GM19043 (cell line): ENCODE data around the gene PCDHGA11.
A peak's percentile ranks its signal among the peaks of the same experiment; 100 is the strongest.
"Not testable (repeated sequence)": the region's sequence is repeated elsewhere in the genome, so short reads cannot be mapped to it uniquely, and the experiment has no call there.

Experiments used
- ATAC-seq: cut with Tn5 transposase; IDR thresholded peaks from one replicate; pipeline ENCODE4 v1.9.1; 2021; ENCODE audit warnings: low read depth; ENCODE audit not compliant: unreplicated experiment

Gene PCDHGA11

DNA sequence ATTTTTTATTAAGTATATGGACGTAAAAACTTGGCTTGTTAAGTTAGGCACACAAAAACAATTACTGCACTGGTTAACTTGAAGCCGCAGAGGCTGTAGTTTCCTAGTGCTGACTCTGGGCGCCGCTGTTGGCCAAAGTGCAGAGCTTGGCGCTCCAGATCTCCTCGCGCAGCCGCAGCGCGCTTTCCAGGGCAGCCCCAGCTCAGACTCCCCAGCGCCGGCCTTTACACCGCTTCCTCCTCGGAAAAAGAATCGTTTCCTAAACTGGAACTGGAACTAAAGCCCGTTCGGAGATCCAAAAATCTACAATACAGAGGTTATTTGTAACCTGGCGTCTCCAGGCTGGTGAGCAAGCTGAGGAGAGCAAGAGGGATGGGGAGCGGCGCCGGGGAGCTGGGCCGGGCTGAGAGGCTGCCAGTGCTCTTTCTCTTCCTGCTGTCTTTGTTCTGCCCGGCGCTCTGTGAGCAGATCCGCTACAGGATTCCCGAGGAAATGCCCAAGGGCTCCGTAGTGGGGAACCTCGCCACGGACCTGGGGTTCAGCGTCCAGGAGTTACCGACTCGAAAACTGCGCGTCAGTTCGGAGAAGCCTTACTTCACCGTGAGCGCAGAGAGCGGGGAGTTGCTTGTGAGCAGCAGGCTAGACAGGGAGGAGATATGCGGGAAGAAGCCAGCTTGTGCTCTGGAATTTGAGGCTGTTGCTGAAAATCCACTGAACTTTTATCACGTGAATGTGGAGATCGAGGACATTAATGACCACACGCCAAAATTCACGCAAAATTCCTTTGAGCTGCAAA, 22.9 kb upstream of the PCDHGA11 start, which contains the start of gene PCDHGB5:
Gene PCDHGB5 (plus strand): TSS at position 192 of the 796 bp plus-strand sequence. CDS start 181 bp downstream, at position 373.
- peak; percentile 96 for ATAC-seq

- no peak for ATAC-seq
These were observed 22.2 kb upstream of the PCDHGA11 start for GRCh38 chr5:141398608-141399007.

DNA sequence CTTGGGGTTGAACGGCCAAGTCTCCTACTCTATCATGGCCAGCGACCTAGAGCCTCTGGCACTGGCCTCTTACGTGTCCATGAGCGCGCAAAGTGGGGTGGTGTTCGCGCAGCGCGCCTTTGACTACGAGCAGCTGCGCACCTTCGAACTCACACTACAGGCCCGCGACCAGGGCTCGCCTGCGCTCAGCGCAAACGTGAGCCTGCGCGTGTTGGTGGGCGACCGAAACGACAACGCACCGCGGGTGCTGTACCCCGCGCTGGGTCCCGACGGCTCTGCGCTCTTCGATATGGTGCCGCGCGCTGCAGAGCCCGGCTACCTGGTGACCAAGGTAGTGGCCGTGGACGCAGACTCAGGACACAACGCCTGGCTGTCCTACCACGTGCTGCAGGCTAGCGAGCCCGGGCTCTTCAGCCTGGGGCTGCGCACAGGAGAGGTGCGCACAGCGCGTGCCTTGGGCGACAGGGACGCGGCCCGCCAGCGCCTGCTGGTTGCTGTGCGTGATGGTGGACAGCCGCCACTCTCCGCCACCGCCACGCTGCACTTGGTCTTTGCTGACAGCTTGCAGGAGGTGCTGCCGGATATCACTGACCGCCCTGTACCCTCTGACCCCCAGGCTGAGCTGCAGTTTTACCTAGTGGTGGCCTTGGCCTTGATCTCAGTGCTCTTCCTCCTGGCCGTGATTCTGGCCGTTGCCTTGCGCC, 21.1 kb upstream of the PCDHGA11 start:
- no peak for ATAC-seq

DNA sequence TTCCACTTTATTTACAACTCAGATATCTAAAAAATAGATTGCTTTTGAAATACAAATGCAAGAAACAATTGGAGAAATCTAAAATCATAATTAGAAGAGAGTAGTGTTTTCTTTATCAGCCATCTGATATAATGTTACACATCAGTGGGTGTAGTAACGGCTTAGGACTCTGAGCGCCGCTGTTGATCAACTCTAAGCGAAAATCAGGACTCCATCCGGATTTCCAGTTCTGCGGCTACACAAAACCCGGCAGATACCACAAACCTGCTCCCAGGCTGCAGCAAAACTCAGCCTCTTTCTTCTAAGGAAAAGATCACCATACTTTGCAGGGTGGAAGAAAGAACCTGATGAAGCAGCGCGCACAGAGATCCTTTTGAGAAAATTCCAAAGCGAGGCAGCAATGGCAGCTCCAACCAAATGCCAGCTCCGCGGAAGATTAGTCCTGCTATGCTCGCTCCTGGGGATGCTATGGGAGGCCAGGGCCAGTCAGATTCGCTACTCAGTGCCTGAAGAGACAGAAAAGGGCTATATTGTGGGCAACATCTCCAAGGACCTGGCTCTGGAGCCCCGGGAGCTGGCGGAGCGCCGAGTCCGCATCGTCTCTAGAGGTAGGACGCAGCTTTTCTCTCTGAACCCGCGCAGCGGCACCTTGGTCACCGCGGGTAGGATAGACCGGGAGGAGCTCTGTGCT, 18.2 kb upstream of the PCDHGA11 start, which contains the start of gene PCDHGA9:
Gene PCDHGA9 (plus strand): TSS at position 226 of the 691 bp plus-strand sequence. CDS start 175 bp downstream, at position 401.
- no peak for ATAC-seq

DNA sequence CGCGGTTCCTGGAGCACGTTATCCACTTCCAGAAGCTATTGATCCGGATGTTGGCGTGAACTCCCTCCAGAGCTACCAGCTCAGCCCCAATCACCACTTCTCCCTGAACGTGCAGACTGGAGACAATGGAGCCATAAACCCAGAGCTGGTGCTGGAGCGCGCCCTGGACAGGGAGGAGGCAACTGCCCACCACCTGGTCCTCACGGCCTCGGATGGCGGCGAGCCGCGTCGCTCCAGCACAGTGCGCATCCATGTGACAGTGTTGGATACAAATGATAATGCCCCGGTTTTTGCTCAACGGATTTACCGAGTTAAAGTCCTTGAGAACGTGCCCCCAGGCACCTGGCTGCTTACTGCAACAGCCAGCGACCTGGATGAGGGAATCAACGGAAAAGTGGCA, 17.5 kb upstream of the PCDHGA11 start:
- no peak for ATAC-seq

GRCh38 chr5:141407790-141408505, 12.9 kb upstream of the PCDHGA11 start, which contains the start of gene PCDHGB6:
TSS of gene PCDHGB6 (plus strand) at chr5:141408021. CDS start at chr5:141408203, 182 bp downstream.
- not testable (repeated sequence) for ATAC-seq

GRCh38 chr5:141409598-141410306, 11.1 kb upstream of the PCDHGA11 start:
- ATAC-seq = no peak

DNA sequence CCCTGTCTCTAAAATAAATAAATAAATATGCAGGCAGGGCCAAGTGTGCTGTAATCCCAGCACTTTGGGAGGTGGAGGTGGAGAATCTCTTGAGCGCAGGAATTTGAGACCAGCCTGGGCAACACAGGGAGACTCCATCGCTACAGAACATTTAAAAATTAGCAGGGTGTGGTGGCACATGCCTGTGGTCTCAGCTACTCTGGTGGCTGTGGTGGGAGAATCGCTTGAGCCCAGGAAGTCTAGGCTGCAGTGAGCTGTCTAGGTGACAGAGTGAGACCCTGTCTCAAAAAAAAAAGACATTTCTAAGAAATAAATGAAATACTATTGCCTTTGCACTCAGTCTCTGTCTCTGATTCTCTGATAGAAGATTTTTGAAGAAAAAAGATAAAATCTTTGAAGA, 9.3 kb upstream of the PCDHGA11 start:
- no peak for ATAC-seq

- ATAC-seq = peak; percentile 52
These were observed 7.9 kb upstream of the PCDHGA11 start, which contains the start of gene PCDHGA10 for GRCh38 chr5:141412854-141413539. TSS of gene PCDHGA10 (plus strand) at chr5:141412987. CDS start at chr5:141413176, 189 bp downstream.

DNA sequence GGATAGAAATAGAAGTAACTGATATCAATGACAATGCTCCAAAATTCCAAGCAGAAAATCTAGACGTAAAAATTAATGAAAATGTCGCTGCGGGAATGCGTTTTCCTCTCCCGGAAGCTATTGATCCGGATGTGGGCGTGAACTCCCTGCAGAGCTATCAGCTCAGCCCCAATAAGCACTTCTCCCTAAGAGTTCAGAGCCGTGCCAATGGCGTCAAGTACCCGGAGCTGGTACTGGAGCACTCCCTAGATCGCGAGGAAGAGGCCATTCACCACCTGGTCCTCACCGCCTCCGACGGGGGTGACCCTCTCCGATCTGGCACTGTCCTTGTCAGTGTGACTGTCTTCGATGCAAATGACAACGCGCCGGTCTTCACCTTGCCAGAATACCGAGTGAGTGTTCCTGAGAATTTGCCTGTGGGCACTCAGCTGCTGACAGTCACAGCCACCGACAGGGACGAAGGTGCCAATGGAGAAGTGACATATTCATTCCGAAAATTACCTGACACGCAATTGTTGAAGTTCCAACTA, 7.2 kb upstream of the PCDHGA11 start:
- no peak for ATAC-seq

DNA sequence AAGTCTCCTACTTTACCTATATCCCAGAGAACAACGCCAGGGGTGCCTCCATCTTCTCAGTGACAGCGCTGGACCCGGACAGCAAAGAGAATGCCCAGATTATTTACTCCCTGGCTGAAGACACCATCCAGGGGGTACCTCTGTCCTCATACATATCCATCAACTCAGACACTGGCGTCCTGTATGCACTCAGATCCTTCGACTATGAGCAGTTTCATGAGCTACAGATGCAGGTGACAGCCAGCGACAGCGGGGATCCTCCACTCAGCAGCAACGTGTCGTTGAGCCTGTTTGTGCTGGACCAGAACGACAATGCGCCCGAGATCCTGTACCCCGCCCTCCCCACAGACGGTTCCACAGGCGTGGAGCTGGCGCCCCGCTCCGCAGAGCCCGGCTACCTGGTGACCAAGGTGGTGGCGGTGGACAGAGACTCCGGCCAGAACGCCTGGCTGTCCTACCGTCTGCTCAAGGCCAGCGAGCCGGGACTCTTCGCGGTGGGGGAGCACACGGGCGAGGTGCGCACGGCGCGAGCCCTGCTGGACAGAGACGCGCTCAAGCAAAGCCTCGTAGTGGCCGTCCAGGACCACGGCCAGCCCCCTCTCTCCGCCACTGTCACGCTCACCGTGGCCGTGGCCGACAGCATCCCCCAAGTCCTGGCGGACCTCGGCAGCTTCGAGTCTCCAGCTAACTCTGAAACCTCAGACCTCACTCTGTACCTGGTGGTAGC, 6.1 kb upstream of the PCDHGA11 start:
- ATAC-seq = not testable (repeated sequence)

DNA sequence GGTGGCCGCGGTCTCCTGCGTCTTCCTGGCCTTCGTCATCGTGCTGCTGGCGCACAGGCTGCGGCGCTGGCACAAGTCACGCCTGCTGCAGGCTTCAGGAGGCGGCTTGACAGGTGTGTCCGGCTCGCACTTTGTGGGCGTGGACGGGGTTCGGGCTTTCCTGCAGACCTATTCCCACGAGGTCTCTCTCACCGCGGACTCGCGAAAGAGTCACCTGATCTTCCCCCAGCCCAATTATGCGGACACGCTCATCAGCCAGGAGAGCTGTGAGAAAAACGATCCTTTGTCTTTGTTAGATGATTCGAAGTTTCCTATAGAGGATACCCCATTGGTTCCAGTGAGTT, 5.6 kb upstream of the PCDHGA11 start:
- ATAC-seq = not testable (repeated sequence)

- ATAC-seq = peak; percentile 57
These were observed 3.2 kb upstream of the PCDHGA11 start, which contains the start of gene PCDHGB7 for GRCh38 chr5:141417494-141418172. TSS of gene PCDHGB7 (plus strand) at chr5:141417677. CDS start at chr5:141417860, 183 bp downstream.

- ATAC-seq = no peak
These were observed 1.6 kb upstream of the PCDHGA11 start for GRCh38 chr5:141419074-141419880.

- ATAC-seq = no peak
These were observed 621 bp downstream of the PCDHGA11 start for GRCh38 chr5:141421489-141421855.

- no peak for ATAC-seq
These were observed 2.0 kb downstream of the PCDHGA11 start for GRCh38 chr5:141422742-141423291.
